ENCODE data around the gene CAMTA1.

DNA sequence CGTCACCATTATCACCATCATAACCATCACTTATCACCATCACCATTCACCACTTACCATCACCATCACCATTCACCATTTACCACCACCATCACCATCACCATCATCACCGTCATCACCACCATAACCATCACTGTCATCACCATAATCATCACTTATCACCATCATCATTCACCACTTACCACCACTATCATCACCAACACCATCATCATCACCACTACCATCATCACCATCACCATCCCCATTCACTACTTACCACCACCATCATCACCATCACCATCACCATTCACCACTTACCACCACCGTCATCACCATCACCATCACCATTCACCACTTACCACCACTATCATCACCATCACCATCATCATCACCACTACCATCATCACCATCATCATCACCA is 151.8 kb downstream of the CAMTA1 start:
- TF ChIP-seq, protein P1, sequence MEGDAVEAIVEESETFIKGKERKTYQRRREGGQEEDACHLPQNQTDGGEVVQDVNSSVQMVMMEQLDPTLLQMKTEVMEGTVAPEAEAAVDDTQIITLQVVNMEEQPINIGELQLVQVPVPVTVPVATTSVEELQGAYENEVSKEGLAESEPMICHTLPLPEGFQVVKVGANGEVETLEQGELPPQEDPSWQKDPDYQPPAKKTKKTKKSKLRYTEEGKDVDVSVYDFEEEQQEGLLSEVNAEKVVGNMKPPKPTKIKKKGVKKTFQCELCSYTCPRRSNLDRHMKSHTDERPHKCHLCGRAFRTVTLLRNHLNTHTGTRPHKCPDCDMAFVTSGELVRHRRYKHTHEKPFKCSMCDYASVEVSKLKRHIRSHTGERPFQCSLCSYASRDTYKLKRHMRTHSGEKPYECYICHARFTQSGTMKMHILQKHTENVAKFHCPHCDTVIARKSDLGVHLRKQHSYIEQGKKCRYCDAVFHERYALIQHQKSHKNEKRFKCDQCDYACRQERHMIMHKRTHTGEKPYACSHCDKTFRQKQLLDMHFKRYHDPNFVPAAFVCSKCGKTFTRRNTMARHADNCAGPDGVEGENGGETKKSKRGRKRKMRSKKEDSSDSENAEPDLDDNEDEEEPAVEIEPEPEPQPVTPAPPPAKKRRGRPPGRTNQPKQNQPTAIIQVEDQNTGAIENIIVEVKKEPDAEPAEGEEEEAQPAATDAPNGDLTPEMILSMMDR (IDR thresholded peaks at IDR 0.05; ENCODE audit: poor library complexity): no peak
- TF ChIP-seq EZH2phosphoT487 (IDR thresholded peaks at IDR 0.05; ENCODE audit: low read depth, severe bottlenecking, unreplicated experiment): no peak

All from hepatocyte (in vitro differentiated cells).